ENCODE measurements around the gene DFFB.
"Not testable (repeated sequence)": the region's sequence is repeated elsewhere in the genome, so short reads cannot be mapped to it uniquely, and the experiment has no call there.

The DFFB gene, protein sequence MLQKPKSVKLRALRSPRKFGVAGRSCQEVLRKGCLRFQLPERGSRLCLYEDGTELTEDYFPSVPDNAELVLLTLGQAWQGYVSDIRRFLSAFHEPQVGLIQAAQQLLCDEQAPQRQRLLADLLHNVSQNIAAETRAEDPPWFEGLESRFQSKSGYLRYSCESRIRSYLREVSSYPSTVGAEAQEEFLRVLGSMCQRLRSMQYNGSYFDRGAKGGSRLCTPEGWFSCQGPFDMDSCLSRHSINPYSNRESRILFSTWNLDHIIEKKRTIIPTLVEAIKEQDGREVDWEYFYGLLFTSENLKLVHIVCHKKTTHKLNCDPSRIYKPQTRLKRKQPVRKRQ

DNA sequence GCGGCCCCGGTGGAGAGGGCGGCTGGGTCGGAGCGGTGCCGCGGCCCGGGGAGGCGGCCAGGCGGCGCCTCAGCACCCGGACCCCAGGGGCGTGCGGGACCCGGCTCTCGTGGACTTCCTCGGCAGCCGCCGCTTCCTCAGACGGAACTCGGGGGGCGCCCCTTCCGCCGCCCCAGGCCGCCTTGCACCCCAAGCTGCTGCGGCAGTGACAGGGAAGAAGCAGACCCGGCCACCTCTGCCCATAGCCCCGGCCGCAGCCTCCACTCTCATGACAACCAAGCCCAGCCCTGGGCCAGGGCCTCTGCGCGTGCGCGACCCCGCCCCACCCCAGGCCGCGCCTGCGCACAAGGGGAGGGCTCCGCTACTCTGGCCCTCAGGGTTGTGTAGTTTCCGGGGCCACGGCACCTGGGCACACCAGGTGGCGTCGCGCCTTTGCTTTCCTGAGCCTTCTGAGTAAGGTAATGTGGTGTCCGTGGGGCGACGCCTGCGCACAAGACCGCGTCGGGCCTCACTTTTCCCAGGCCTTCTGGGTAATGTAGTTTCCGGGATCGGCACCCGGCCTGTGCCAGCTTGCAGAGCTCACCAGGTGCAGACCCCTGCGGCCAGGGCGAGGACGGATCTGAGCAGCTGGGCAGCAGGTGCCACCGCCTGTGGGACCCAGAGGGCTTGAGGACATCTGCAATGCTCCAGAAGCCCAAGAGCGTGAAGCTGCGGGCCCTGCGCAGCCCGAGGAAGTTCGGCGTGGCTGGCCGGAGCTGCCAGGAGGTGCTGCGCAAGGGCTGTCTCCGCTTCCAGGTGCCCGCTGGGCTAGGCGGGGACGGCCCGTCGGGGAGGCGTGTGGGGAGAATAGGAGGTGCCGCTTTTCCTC, at the start of gene DFFB, which contains the start of gene CEP104:
DFFB (plus strand) TSS at position 554 of the 868 bp plus-strand sequence; CDS start at position 682, 128 bp downstream.
CEP104 (minus strand) TSS at position 289 of the 868 bp plus-strand sequence. CDS start 4,804 bp downstream, outside the sequence.
- peak; percentile 68 for DNase-seq (ENCODE audit: low read depth)

DNA sequence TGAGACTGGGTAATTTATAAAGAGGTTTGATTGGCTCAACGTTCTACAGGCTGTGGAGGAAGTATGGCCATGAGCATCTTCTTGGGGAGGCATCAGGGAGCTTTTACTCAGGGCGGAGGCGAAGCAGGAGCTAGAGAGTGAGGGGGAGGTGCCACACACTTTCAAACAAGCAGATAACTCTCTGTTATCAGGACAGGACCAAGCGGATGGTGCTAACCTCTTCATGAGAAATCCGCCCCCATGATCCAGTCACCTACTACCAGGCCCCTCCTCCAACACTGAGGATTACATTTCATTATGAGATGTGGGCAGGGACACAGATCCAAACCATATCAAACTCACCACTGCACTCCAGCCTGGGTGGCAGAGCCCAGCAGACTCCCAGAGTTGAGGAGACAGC, 49.5 kb upstream of the DFFB start:
- DNase-seq (ENCODE audit: low read depth): no peak

DNA sequence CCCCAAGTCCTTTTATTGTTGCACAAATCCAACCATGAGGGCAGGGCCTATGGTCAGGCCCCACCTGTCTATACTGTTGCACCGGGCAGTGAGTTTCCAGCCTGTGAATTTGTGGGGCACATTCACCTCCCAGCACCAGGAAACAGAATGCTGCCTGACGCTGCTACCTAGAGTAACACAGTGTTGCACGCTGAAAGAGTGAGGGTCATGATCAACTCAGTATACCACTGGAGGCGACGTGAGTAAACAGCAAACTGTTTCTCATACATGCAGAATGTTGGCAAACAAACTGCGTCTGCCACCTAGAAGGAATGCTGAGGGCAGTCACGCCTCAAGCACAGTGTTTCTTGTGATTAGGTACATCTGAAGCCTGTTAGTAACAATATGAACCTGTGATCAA, 47.6 kb upstream of the DFFB start:
- no peak for DNase-seq (ENCODE audit: low read depth)

DNA sequence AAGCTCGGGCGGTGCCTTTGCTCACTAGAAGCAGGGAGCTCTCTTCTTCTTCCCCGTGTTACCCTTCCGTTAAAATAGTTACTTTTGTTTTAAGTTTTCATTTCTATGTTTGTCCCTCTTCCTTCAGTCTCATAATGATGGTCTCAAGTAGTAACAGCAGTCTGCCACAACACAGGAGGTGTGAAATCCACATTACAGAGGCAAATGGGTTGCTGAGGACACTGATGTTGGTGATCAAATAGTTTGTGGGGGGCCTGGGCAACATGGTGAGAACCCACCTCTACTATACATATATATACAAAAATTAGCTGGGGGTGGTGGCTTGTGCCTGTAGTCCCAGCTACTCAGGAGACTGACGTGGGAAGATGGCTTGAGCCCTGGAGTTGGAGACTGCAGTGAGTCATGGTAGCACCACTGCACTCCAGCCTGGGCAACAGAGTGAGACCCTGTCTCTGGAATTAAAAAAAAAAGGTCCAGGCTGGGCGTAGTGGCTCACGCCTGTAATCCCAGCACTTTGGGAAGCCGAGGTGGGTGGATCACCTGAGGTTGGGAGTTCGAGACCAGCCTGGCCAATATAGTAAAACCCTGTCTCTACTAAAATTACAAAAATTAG, 47.0 kb upstream of the DFFB start:
- not testable (repeated sequence) for DNase-seq (ENCODE audit: low read depth)

DNA sequence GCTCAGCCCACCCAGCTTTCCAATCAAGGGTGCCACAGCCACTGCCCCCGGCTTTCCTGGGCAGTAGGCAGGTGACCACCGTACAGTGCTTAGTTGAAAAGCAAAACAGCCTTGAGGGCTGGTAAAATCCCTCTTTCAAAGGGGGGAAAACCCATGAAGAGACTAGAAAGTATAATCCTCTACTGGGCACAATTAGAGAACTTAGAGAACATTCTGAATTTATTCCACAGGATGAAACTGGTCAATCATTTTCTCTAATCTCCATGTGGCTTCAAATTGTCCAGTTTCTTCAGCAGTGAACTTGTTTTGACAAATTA, 45.7 kb upstream of the DFFB start:
- no peak for DNase-seq (ENCODE audit: low read depth)

DNA sequence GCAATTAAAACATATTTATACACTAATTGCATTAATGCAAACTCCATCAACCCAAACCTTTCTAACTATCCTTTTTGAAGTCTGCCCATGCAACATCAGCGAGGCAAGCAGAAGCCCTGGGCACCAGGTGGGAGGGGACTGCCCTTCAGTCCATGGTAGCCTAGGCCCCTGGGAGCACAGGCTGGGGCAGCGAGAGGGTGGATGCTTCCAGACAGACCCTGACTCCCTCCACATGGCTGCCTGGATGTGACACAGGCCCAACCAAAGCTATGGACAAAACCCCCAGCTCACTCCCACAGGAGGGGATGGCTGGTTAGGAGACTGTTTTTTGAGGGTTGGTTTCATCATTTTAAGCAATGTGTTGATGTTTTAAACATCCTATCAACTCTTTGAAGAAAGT, 43.2 kb upstream of the DFFB start:
- DNase-seq (ENCODE audit: low read depth): no peak

DNA sequence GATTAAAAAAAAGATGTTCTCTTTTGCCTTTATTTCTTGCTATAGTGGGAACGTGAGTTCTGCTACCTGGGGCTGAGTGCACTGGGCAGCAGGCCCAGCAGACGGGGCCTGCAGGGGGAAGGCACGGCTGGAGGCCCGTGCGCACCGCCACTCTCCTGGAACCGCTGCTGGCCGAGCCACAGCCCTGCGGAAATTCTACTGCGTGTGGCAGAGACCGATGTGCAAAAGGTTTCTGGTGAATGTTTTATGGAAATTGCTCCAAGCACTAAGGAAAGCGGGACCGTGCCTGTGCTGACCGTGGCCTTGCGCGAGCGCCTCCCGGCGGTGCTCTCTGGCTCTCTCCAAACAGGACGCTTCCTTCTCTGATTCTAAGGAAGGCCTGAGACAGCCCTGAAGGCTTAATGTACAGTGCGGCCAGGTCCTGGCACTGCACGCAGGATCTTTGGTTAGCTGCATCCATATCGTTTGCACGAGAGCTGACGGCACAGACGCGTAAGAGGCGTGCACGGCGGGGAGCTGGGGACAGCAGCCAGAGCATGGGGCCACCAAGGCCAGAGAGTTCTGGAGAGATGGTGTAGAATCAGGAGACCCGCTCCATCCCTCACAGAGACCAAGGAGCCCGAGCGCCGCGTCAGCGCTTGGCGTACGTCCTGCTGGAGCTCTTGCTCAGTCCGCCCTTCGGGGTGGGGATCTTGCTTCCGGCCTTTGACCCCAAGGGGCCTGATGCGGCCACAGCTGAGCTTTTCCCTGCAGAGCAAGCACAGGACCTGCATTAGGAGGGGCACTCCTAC, 42.3 kb upstream of the DFFB start:
- no peak for DNase-seq (ENCODE audit: low read depth)

DNA sequence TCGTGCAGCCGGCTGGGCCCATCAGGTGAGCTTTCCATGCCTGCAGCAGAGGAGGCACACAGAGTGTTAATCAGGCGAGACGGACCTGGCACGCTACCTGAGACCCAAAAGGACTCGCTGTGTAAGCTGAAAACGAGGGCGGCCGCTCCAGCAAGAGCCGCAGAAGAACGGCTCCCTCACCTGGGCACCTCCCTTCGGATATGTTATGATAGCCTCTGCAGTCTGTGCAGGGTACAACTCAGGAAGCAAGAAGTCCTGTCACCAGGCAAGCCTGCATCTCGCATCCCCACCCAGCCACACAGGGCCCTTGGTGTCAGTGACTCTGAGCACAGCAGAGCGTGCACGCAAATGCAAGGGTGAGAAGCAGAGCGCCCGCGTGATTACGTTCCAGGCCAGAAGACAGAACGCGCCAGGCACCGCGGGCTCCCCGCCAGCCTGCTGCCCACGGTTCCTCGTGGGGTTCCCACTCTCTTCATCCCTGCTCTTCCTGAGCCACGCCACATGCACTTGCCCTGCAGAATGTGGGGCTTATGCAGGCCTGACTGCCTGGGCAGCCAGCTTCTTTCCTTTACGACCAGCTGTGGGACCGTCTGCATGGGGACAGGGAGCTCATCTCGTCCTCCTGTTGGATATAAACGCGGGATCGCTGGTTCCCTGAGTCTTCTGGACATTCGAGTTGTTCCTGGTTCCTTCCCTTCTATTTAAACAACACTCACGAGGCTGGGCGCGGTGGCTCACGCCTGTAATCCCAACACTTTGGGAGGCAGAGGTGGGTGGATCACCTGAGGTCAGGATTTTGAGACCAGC, 40.7 kb upstream of the DFFB start:
- no peak for DNase-seq (ENCODE audit: low read depth)

DNA sequence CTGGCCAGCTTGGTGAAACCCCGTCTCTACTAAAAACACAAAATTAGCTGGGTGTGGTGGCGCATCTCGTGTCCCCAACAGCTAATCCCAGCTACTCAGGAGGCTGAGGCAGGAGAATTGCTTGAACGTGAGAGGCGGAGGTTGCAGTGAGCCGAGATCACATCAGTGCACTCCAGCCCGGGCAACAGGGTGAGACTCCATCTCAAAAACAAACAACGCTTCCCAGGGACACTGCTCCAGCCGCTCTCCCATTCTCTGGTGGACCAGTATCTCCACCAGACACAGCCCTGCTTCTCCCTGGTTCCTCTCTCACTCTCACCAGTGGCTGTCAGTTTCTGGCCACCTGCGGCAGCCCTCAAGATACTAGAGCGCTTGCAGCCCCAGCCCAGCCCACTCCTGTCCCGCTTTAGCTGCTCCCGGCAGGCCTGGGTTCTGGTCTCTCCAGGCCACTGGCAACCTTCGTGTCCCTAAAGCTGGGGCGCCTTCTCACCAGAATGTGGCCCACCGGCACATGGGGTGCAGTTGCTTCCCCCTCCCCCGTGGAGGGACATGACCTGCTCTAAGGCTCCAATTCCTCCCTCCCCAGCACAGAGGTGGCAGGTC, 40.0 kb upstream of the DFFB start:
- DNase-seq (ENCODE audit: low read depth): no peak

DNA sequence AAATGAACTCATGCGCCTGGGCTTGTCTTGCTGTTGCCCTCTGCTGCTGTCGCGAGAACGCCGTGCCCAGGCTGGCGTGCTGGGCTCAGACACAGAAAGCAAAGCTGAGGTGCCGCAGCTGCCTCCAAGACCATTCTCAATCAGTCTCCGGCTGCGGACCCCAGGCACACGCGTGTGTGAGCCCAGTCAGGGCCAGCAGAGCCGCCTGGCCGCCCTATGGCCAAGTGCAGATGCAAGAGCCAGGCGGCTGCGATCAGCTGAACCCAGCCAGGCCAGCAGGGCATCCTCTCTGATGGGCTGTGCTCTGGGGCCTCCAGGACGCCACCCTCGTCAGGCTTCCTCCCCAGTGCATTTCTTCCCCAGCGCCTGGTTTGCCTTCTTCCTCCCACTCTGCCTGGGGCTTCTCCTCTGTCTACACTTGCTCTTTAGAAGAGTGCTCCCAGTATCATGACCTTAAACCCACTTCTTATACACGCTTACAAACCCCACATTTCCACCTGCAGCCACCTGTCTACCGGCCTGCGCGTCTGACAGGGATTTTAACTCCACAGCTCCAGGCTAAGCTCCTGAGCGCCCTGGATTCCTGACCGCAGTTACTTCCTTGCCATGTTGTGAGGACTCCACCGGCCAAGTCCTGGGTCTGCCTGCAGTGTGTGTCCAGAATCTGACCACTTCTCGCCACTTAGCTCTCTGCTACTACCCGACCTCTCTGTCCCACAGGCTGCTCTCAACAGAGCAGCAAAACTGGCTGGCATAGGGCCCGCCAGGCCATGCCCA, 39.3 kb upstream of the DFFB start:
- DNase-seq (ENCODE audit: low read depth): no peak

DNA sequence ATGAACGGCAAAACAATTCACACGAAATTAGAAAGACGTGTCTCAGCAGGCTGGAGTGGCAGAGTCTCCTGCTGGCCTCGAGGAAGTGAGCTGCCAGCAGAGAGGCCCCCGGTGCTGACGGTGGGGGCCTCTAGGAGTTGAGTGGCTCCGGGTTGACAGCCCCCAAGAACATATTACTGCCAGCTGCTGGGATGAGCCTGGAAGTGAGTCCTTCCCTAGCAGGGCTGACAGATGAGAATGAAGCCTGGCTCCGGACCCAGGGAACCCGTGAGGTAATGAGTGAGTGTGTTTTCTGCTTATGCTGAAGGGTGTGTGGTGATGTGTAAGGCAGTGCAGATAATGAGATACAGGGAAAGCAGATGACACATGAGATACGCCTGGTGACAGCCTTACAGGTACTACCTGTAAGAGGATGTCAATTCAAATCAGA, 37.5 kb upstream of the DFFB start:
- no peak for DNase-seq (ENCODE audit: low read depth)

DNA sequence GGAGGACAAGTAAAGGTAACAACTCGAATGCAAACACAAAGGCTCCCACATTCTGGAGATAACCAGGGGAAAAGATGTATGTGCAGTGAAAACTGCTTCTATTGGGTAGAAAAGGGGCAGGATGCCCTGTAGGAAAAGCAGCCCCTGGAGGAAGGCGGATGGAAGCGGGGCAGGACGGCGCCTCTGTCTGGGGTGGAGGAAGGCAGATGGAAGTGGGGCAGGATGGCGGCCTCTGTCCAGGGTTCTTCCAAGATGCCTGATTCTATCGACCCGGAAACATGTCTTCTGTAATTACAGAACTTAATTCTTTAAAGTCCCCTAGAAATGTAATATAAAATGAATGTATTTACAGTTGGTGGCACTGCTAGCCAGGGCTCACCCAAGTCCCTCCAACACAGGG, 37.0 kb upstream of the DFFB start:
- no peak for DNase-seq (ENCODE audit: low read depth)

DNA sequence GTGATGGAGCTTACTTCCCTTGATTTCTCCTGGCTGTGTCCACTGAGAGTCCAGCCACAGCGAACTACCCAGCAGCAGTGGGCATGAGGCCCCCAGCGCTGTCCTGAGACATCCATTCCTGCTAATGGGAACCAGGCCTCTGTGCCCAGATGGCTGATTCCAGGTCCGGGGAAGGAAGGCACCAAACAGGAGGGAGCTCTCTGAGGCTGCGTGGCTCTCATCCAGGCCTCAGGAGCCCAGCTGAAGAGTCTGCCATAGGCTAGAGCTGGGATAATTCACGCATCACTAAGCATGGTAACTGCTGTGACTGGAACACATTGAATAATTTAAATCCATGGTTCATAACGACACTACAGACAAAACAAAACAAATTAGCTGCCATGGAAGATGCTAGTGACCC, 36.3 kb upstream of the DFFB start:
- no peak for DNase-seq (ENCODE audit: low read depth)

DNA sequence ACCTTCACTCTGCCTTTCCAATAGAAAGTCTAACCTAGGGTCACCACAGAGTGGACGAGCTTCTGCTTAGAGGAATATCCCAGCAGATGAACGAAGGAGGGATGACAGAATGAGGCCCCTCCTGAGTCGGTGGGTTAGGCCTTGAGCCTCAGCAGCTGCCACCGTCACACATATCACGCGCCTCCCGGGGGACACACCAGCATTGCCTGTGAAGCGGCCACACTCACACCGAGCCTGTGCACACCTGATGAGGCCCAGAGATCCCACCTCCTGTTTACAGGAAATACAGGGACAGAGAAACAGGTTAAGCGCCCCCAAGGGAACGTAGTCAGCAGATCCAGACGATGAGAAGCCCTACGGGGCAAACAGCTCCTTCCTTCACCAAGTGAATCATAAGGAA, 35.8 kb upstream of the DFFB start:
- DNase-seq (ENCODE audit: low read depth): no peak

DNA sequence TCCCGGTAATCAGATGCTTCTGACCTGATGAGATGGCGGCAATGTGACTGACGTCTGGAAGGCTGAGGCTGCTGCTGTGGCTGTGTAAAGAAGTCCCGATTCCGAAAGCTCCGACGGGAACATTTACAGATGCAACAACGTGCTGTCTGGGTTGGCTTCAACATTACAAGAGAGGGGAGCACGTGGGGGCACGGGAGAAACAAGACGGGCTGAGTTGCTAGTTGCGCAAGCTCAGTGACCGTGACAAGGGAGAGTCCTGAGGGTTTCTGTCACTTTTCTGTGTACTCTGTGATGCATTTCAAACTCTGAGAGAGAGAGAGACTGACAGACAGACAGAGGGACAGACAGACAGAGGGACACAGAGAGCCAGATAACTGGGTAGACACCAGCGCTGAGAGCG, 35.4 kb upstream of the DFFB start:
- DNase-seq (ENCODE audit: low read depth): no peak

DNA sequence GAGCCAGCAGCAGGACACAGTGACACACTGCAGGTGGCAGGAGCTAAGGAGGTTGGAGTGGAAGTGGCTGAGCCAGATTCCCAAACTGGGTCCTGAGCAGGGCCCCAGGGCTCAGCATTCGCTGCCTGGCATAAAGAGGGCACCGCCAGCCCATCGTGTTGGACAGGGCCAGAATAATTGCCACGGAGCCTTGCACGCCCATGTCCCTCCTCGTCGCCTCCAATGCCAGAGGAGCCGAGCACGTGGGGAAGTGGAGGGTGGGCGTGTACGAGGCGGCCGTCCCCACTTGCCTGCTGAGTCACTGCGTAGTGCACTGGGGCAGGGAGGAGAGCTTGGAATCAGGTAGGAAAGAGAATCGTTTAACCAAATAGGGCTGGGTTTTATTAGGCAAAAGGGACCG, 34.9 kb upstream of the DFFB start:
- no peak for DNase-seq (ENCODE audit: low read depth)

DNA sequence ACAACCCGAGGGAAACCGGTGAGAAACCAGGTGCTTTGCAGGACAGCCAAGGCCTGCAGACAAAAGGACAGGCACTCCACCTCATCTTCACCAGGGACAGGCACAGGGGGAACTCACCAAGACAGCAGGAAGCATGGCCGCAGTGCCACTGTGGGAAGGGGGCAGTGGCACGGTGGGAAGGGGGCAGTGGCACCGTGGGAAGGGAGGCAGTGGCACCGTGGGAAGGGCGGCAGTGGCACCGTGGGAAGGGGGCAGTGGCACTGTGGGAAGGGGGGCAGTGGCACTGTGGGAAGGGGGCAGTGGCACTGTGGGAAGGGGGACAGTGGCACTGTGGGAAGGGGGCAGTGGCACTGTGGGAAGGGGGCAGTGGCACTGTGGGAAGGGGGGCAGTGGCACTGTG, 32.6 kb upstream of the DFFB start:
- no peak for DNase-seq (ENCODE audit: low read depth)

DNA sequence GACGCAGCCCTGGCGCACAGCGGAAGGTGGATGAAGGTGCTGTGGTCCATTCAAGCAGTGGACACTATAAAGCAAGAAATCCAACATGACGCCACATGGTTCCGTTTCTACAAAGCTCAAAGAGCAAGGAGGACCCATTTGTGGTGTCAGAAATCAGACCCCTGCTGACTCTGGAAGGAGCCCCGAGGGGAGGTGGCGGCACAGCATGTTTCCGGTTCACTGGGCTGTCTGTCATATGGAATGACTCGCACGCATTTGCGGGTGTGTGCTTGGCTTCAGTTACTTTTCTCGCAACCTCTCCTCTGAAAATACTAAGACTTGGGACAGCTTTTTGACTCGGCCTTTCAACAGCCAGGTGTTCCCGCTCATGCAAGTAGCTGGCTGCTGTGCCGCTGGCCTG, 31.9 kb upstream of the DFFB start:
- DNase-seq (ENCODE audit: low read depth): no peak

DNA sequence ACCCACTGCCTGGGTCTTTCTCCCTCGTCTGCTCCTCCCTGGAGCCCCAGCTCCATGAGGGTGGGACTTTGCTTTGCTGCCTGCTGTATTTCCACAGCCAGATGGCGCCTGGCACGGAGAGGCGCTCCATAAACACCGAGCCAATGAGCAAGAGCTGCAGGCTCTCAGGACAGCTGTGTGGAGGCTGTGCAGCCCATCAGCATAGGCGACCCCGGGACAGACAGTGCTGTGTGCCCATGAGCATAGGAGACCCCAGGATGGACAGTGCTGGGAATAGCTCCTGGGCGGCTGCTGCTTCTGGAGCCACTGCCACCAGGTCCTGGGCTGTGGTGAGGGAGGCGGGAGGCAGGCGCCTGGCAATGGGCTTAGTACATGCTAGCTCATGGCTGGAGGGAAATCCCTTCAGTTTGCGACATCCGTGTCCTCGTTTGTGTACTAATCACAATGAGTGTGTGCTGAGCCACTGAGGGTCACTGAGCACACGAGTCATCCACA, 29.4 kb upstream of the DFFB start:
- DNase-seq (ENCODE audit: low read depth): peak; percentile 31

DNA sequence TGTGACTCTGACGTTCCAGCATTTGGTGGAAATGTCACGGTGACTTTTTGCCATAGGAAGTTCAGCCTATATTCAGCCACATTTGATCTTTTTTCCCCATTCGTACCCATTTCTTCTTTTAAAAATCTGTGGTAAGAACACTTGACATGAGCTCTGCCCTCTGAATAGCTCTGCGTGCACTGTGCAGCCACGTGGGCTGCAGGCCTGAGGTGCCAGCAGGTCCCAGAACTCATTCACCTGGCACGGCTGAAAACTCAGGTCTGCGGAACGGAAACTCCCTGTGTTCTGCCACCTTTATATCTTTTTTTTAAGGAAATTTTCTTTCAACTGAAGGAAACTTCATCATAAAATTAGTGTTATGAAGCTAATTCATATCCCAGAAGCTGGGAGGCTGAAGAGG, 28.9 kb upstream of the DFFB start:
- no peak for DNase-seq (ENCODE audit: low read depth)

All from iris pigment epithelial cell (primary cell).